GM23338 (cell line): ENCODE results near the gene CNOT1. TPM values are rescaled to one million over a fixed set of nuclear protein-coding genes. Genes with fewer than 3 reads are reported as not detected.
A peak's percentile ranks its signal among the peaks of the same experiment; 100 is the strongest.

Experiments used
- ATAC-seq: fragments of 200-7000 bp; cut with Tn5 transposase; 3 replicates; pipeline ENCODE4 v1.9.1; 2020
- DNase-seq: peaks from one replicate; pipeline ENCODE4 v3.0.0-alpha.2; 2015; ENCODE audit warnings: low spot score
- H2AFZ ChIP-seq: fragments of 200-600 bp; sonication (generic); 2 replicates; pipeline ENCODE4 v1.8.0; 2016; ENCODE audit warnings: antibody characterized with exemption, mild to moderate bottlenecking, moderate library complexity
- H3F3A ChIP-seq: fragments of 200-600 bp; sonication (generic); replicated peaks from 2 replicates; pipeline ENCODE4 v1.8.0; 2017; ENCODE audit warnings: antibody characterized with exemption, mixed run types, low read depth
- H3K27ac ChIP-seq: fragments of 200-600 bp; sonication (generic); 2 replicates; pipeline ENCODE4 v1.6.1; 2016; ENCODE audit warnings: low read depth
- H3K27me3 ChIP-seq: fragments of 200-600 bp; sonication (generic); 2 replicates; pipeline ENCODE4 v1.8.0; 2016; ENCODE audit warnings: mild to moderate bottlenecking, mixed run types, moderate library complexity; ENCODE audit not compliant: insufficient read depth
- H3K36me3 ChIP-seq: fragments of 200-600 bp; sonication (generic); 2 replicates; pipeline ENCODE4 v1.8.0; 2016; ENCODE audit warnings: mild to moderate bottlenecking; ENCODE audit not compliant: insufficient read depth
- H3K4me1 ChIP-seq: fragments of 200-600 bp; sonication (generic); 2 replicates; pipeline ENCODE4 v1.8.0; 2016; ENCODE audit warnings: mild to moderate bottlenecking, moderate library complexity; ENCODE audit not compliant: insufficient read depth
- H3K4me2 ChIP-seq: fragments of 200-600 bp; sonication (generic); 2 replicates; pipeline ENCODE4 v1.7.1; 2017; ENCODE audit warnings: mixed run types
- H3K4me3 ChIP-seq: fragments of 200-600 bp; sonication (generic); 2 replicates; pipeline ENCODE4 v1.6.1; 2016; ENCODE audit warnings: mixed run types
- H3K79me2 ChIP-seq: fragments of 200-600 bp; sonication (generic); replicated peaks from 2 replicates; pipeline ENCODE4 v1.8.0; 2017; ENCODE audit warnings: mild to moderate bottlenecking; ENCODE audit not compliant: insufficient read depth
- H3K9me2 ChIP-seq: fragments of 200-600 bp; sonication (generic); 2 replicates; pipeline ENCODE4 v1.8.0; 2017; ENCODE audit not compliant: insufficient read depth
- H4K20me1 ChIP-seq: fragments of 200-600 bp; sonication (generic); replicated peaks from 2 replicates; pipeline ENCODE4 v1.8.0; 2017; ENCODE audit warnings: mild to moderate bottlenecking; ENCODE audit not compliant: insufficient read depth
- H3K27ac Mint-ChIP-seq: 2 replicates; pipeline ENCODE4 v1.8.0; 2020; ENCODE audit warnings: inconsistent platforms, mild to moderate bottlenecking, moderate library complexity, mixed read lengths
- H3K27me3 Mint-ChIP-seq: 3 replicates; pipeline ENCODE4 v1.8.0; 2022; ENCODE audit warnings: low read depth, mild to moderate bottlenecking, moderate library complexity, mixed read lengths, inconsistent platforms; ENCODE audit not compliant: insufficient read depth, poor library complexity
- H3K36me3 Mint-ChIP-seq: 3 replicates; pipeline ENCODE4 v1.8.0; 2021; ENCODE audit warnings: low read depth, mild to moderate bottlenecking, inconsistent platforms, moderate library complexity, mixed read lengths
- H3K4me1 Mint-ChIP-seq: 3 replicates; pipeline ENCODE4 v1.8.0; 2020; ENCODE audit warnings: mild to moderate bottlenecking, inconsistent platforms, mixed read lengths
- H3K4me3 Mint-ChIP-seq: 3 replicates; pipeline ENCODE4 v1.8.0; 2021; ENCODE audit warnings: moderate library complexity, mild to moderate bottlenecking, inconsistent platforms, mixed read lengths
- H3K9me3 Mint-ChIP-seq: 3 replicates; pipeline ENCODE4 v1.8.0; 2020; ENCODE audit warnings: moderate library complexity, mild to moderate bottlenecking, inconsistent platforms, mixed read lengths
- CREB1 ChIP-seq: fragments of 250-450 bp; sonication (Bioruptor Pico); IDR thresholded peaks from 2 replicates; pipeline ENCODE4 v1.5.0; 2020; ENCODE audit warnings: low read depth, mild to moderate bottlenecking, moderate library complexity
- CTCF ChIP-seq, 2 experiments: fragments of 200-600 bp in 1 of 2; sonication (generic) in 1 of 2; conservative IDR thresholded peaks; 2 replicates each; pipeline versions ENCODE4 v1.5.1 to v1.6.1; 2016 to 2017; ENCODE audit warnings: antibody characterized with exemption in 2 of 2, low read depth in 2 of 2, mild to moderate bottlenecking in 2 of 2, moderate library complexity in 1 of 2
- ETS1 ChIP-seq: IDR thresholded peaks from 2 replicates; pipeline ENCODE4 v1.6.1; 2016; ENCODE audit warnings: antibody characterized with exemption
- EZH2 ChIP-seq: fragments of 200-600 bp; sonication (generic); IDR thresholded peaks from one replicate; pipeline ENCODE4 v1.8.0; 2017; ENCODE audit warnings: antibody characterized with exemption, mild to moderate bottlenecking, low read depth; ENCODE audit not compliant: unreplicated experiment
- EZH2phosphoT487 ChIP-seq: fragments of 200-600 bp; sonication (generic); IDR thresholded peaks from one replicate; pipeline ENCODE4 v1.8.1; 2018; ENCODE audit warnings: antibody characterized with exemption; ENCODE audit not compliant: unreplicated experiment
- JUNB ChIP-seq: IDR thresholded peaks from one replicate; pipeline ENCODE4 v1.6.1; 2016; ENCODE audit warnings: antibody characterized with exemption; ENCODE audit not compliant: unreplicated experiment
- NANOG ChIP-seq: IDR thresholded peaks from 2 replicates; pipeline ENCODE4 v1.6.1; 2016; ENCODE audit warnings: antibody characterized with exemption, borderline replicate concordance
- POLR2AphosphoS5 ChIP-seq: IDR thresholded peaks from 2 replicates; pipeline ENCODE4 v1.6.1; 2016; ENCODE audit warnings: antibody characterized with exemption, low read depth
- REST ChIP-seq: IDR thresholded peaks from one replicate; pipeline ENCODE4 v1.6.1; 2018; ENCODE audit warnings: antibody characterized with exemption; ENCODE audit not compliant: unreplicated experiment
- STAT1 ChIP-seq: IDR thresholded peaks from one replicate; pipeline ENCODE4 v1.6.1; 2016; ENCODE audit warnings: antibody characterized with exemption; ENCODE audit not compliant: unreplicated experiment
- ZNF114 ChIP-seq: fragments of 250-450 bp; sonication (Bioruptor Pico); IDR thresholded peaks from 2 replicates; pipeline ENCODE4 v1.5.0; 2020; ENCODE audit warnings: mild to moderate bottlenecking, moderate library complexity
- ZNF331 ChIP-seq: fragments of 250-450 bp; sonication (Bioruptor Pico); IDR thresholded peaks from 2 replicates; pipeline ENCODE4 v1.5.0; 2020; ENCODE audit warnings: low read depth, mild to moderate bottlenecking, moderate library complexity
- ZNF462 ChIP-seq: fragments of 250-450 bp; sonication (Bioruptor Pico); IDR thresholded peaks from 2 replicates; pipeline ENCODE4 v1.5.0; 2020; ENCODE audit warnings: mild to moderate bottlenecking, moderate library complexity
- polyA plus RNA-seq: library from polyadenylated mRNA; unstranded; fragments of >200 nt; fragmentation: Nextera tagmentation; extraction: Ambion mirVana; gene quantifications from 2 replicates; pipeline ENCODE4 v1.2.1, GENCODE V29; 2016
- total RNA-seq: library from RNA; depleted of rRNA; stranded (reverse); fragments of >200 nt; shearing (Covaris generic); gene quantifications from 2 replicates; pipeline ENCODE4 v1.2.3, GENCODE V29; 2014

CNOT1 gene
- total and polyA plus RNA-seq, 2 experiments from 2014 or later: 59.2 to 298 TPM

GRCh38 chr16:58634265-58634802, 4.7 kb upstream of the CNOT1 start:
- DNase-seq (no peak), ATAC-seq (no peak)
- Mint-ChIP-seq H3K4me1 (no peaks in the 10 kb centered on the region; the same call in 1 of the 3 replicates), H3K4me3 (no peak overlapping the region), H3K9me3 (peaks cover 4% of the 10 kb centered on the region), H3K36me3 (peaks cover 4% of the 10 kb centered on the region; the same call in 1 of the 3 replicates), H3K27me3 (peaks cover 13% of the 10 kb centered on the region), H3K27ac (no peak overlapping the region)
- no peaks in the 10 kb centered on the region for H3K4me1 ChIP-seq
- no peaks in the 10 kb centered on the region for H3K9me2 ChIP-seq
- H3K36me3 ChIP-seq: no peaks in the 10 kb centered on the region
- H4K20me1 ChIP-seq: no peaks in the 10 kb centered on the region
- TF ChIP-seq CTCF (conservative IDR thresholded peaks at IDR 0.05; ENCODE audit: low read depth in 2 of 2): no peak
- no peak for TF ChIP-seq ETS1
- no peak for TF ChIP-seq JUNB
- no peak for TF ChIP-seq NANOG
- no peak for TF ChIP-seq ZNF331 (CRISPR knock-in tag)
- TF ChIP-seq CREB1 (CRISPR knock-in tag): no peak
- TF ChIP-seq EZH2phosphoT487: no peak
- no peak for TF ChIP-seq ZNF114 (CRISPR knock-in tag)
- TF ChIP-seq STAT1: no peak
- TF ChIP-seq POLR2AphosphoS5: no peak
- TF ChIP-seq EZH2: no peak
- TF ChIP-seq REST: no peak
- TF ChIP-seq ZNF462 (CRISPR knock-in tag): no peak
- H3K4me2 ChIP-seq: no peak overlapping the region
- no peaks in the 10 kb centered on the region for H3F3A ChIP-seq
- 0 out of 2 replicates have a peak overlapping the region, but pooled peaks have one; percentile 43 for H2AFZ ChIP-seq
- H3K79me2 ChIP-seq: peaks cover 3% of the 10 kb centered on the region
- no peak overlapping the region for H3K27ac ChIP-seq
- H3K4me3 ChIP-seq: no peak overlapping the region
- H3K27me3 ChIP-seq: no peaks in the 10 kb centered on the region
